HepG2 (cell line): ENCODE data around the gene KLHL18. TPM values are rescaled to one million over a fixed set of nuclear protein-coding genes. Genes with fewer than 3 reads are reported as not detected.

Source experiments
- ATAD3A ChIP-seq: sonication (generic); formaldehyde crosslinking; IDR thresholded peaks from 2 replicates; pipeline ENCODE4 v1.4.0; 2020; ENCODE audit warnings: missing genetic modification reagents
- CBX2 ChIP-seq, 2 experiments: fragments of 200-600 bp in 1 of 2; sonication (generic); formaldehyde crosslinking in 1 of 2; IDR thresholded peaks; 2 replicates each; pipeline versions ENCODE4 v1.7.0 to v1.8.1; 2018 to 2022; ENCODE audit warnings: low read depth in 2 of 2, low read length in 1 of 2, mild to moderate bottlenecking in 1 of 2, missing genetic modification reagents in 1 of 2
- DNMT3B ChIP-seq: conservative IDR thresholded peaks from 2 replicates; pipeline ENCODE4 v1.6.1; 2016; ENCODE audit warnings: missing biosample characterization, control low read depth
- DRAP1 ChIP-seq: IDR thresholded peaks from 2 replicates; pipeline ENCODE4 v1.6.1; 2016; ENCODE audit warnings: missing genetic modification reagents, missing compliant biosample characterization
- FOXO4 ChIP-seq: sonication (generic); formaldehyde crosslinking; conservative IDR thresholded peaks from 2 replicates; pipeline ENCODE4 v1.8.1; 2023; ENCODE audit warnings: missing genetic modification reagents
- HNF1A ChIP-seq, 2 experiments: sonication (generic) in 1 of 2; formaldehyde crosslinking in 1 of 2; IDR thresholded peaks; 2 replicates each; pipeline versions ENCODE4 v1.4.0 to v1.6.1; 2016 to 2020; ENCODE audit warnings: borderline replicate concordance in 1 of 2, low read depth in 1 of 2, mild to moderate bottlenecking in 1 of 2, missing genetic modification reagents in 1 of 2
- IRF2 ChIP-seq: IDR thresholded peaks from 2 replicates; pipeline ENCODE4 v1.6.1; 2018; ENCODE audit warnings: missing genetic modification reagents, missing compliant biosample characterization
- PAF1 ChIP-seq: IDR thresholded peaks from 2 replicates; pipeline ENCODE4 v1.6.1; 2016; ENCODE audit warnings: missing genetic modification reagents, missing compliant biosample characterization
- PITX1 ChIP-seq: sonication (generic); formaldehyde crosslinking; IDR thresholded peaks from 2 replicates; pipeline ENCODE4 v1.5.1; 2020; ENCODE audit warnings: mild to moderate bottlenecking, missing genetic modification reagents
- RELA ChIP-seq: sonication (generic); formaldehyde crosslinking; IDR thresholded peaks from 2 replicates; pipeline ENCODE4 v1.4.0; 2020; ENCODE audit warnings: missing genetic modification reagents
- SNAPC2 ChIP-seq: sonication (generic); formaldehyde crosslinking; IDR thresholded peaks from 2 replicates; pipeline ENCODE4 v1.8.1; 2022; ENCODE audit warnings: mild to moderate bottlenecking, missing genetic modification reagents
- SRSF1 ChIP-seq: fragments of 200-400 bp; formaldehyde crosslinking; optimal IDR thresholded peaks from 2 replicates; pipeline ENCODE3; 2017; ENCODE audit warnings: mild to moderate bottlenecking, low read depth, low read length, moderate library complexity
- TGIF2 ChIP-seq: IDR thresholded peaks from 2 replicates; pipeline ENCODE4 v1.6.1; 2016; ENCODE audit warnings: control low read depth, missing compliant biosample characterization
- THAP7 ChIP-seq: sonication (generic); formaldehyde crosslinking; IDR thresholded peaks from 2 replicates; pipeline ENCODE4 v1.8.1; 2023; ENCODE audit warnings: mild to moderate bottlenecking, missing genetic modification reagents
- TP53 ChIP-seq: sonication (generic); formaldehyde crosslinking; conservative IDR thresholded peaks from 2 replicates; pipeline ENCODE4 v1.4.0; 2020; ENCODE audit warnings: missing genetic modification reagents
- ZMAT5 ChIP-seq: sonication (generic); formaldehyde crosslinking; IDR thresholded peaks from 2 replicates; pipeline ENCODE4 v1.5.0; 2020; ENCODE audit warnings: mild to moderate bottlenecking, low read depth, missing genetic modification reagents, borderline replicate concordance
- ZNF574 ChIP-seq: sonication (generic); formaldehyde crosslinking; IDR thresholded peaks from 2 replicates; pipeline ENCODE4 v1.4.0; 2020; ENCODE audit warnings: missing genetic modification reagents
- ZNF580 ChIP-seq: IDR thresholded peaks from 2 replicates; pipeline ENCODE4 v1.6.1; 2016; ENCODE audit warnings: low read depth, borderline replicate concordance
- polyA plus RNA-seq, 8 experiments: library from polyadenylated mRNA; depleted of rRNA in 3 of 8; stranded (reverse) in 7 of 8; unstranded in 1 of 8; fragments of >200 nt; fragmentation: Illumina TruSeq in 4 of 8; extraction: Trizol in 4 of 8; gene quantifications; 2 replicates each; pipeline versions ENCODE4 v1.2.1 to v1.2.3, GENCODE V29; 2011 to 2016; ENCODE audit warnings: low read depth in 4 of 8, missing spikeins in 1 of 8, mixed read lengths in 1 of 8; ENCODE audit not compliant: insufficient read depth in 1 of 8
- total RNA-seq, 5 experiments: library from RNA; depleted of rRNA; stranded (reverse); fragments of >200 nt; fragmentation: Illumina TruSeq; extraction: Trizol; gene quantifications; 2 replicates each; pipeline ENCODE4 v1.2.3, GENCODE V29; 2016; ENCODE audit warnings: low read depth in 1 of 5

The KLHL18 gene
- total and polyA plus RNA-seq, 2 of the 13 experiments (the other 11 are each of a cell fraction or from before 2014, with no cell fraction given), result 17.5 to 18.8 TPM

GRCh38 chr3:47282424-47283192 is at the start of gene KLHL18, which contains the start of gene KIF9 (continued):
- TF ChIP-seq ZNF574 (CRISPR knock-in tag) (peak; percentile 91), PITX1 (CRISPR knock-in tag) (no peak), SNAPC2 (CRISPR knock-in tag) (peak; percentile 65; the same call in 1 of the 2 replicates), RELA (CRISPR knock-in tag) (no peak), DRAP1 (CRISPR knock-in tag) (peak; percentile 69), HNF1A (IDR thresholded peaks at IDR 0.05; ENCODE audit: low read depth) (no peak), HNF1A (CRISPR knock-in tag; IDR thresholded peaks at IDR 0.05; ENCODE audit: borderline replicate concordance) (peak; percentile 66; the same call in 1 of the 2 replicates), SRSF1 (peak; percentile 59), DNMT3B (CRISPR knock-in tag) (no peak), ZMAT5 (peak; percentile 27; the same call in 1 of the 2 replicates), ATAD3A (CRISPR knock-in tag) (no peak), TGIF2 (CRISPR knock-in tag) (peak; percentile 81), FOXO4 (CRISPR knock-in tag) (no peak), THAP7 (CRISPR knock-in tag) (no peak), CBX2 (IDR thresholded peaks at IDR 0.05; ENCODE audit: low read depth, low read length) (no peak), CBX2 (CRISPR knock-in tag; IDR thresholded peaks at IDR 0.05; ENCODE audit: low read depth) (no peak), PAF1 (CRISPR knock-in tag) (no peak), TP53 (CRISPR knock-in tag) (peak; percentile 21; the same call in 1 of the 2 replicates), IRF2 (CRISPR knock-in tag) (peak; percentile 87), ZNF580 (CRISPR knock-in tag) (peak; percentile 76)
